ENCODE data around the gene SNED1.

DNA sequence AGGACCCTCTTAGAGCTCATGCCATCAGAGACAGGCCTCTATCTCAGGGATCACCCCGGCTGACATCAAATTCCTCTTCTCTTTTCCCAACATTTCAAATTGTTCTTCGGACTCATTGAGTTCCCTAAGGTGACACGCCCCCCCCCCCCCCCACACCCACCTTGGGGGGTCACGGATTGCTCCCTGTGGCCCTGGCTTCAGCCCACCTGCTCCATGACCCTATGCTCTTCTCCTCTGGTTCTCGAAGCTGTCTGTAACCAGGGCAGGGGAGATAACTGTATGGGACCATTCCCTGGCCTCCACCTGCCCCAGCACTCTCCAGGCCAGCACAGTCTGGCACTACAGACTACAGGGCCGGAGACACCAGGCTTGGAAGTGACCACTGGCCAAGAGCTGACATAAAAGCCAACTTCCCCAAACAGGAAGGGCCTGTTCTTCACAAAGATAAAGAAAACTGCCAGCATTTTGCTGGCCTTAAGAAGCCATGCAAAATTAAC lies 96.6 kb downstream of the SNED1 start:
- TF ChIP-seq, protein P1, sequence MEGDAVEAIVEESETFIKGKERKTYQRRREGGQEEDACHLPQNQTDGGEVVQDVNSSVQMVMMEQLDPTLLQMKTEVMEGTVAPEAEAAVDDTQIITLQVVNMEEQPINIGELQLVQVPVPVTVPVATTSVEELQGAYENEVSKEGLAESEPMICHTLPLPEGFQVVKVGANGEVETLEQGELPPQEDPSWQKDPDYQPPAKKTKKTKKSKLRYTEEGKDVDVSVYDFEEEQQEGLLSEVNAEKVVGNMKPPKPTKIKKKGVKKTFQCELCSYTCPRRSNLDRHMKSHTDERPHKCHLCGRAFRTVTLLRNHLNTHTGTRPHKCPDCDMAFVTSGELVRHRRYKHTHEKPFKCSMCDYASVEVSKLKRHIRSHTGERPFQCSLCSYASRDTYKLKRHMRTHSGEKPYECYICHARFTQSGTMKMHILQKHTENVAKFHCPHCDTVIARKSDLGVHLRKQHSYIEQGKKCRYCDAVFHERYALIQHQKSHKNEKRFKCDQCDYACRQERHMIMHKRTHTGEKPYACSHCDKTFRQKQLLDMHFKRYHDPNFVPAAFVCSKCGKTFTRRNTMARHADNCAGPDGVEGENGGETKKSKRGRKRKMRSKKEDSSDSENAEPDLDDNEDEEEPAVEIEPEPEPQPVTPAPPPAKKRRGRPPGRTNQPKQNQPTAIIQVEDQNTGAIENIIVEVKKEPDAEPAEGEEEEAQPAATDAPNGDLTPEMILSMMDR (IDR thresholded peaks at IDR 0.05): no peak
- TF ChIP-seq POLR2A (IDR thresholded peaks at IDR 0.05): no peak

Measured in suprapubic skin (tissue), 3 donors.